ENCODE results near the gene E2F7. TPM values are rescaled to one million over a fixed set of nuclear protein-coding genes. Genes with fewer than 3 reads are reported as not detected.

E2F7 gene
- total and polyA plus RNA-seq, 2 experiments from 2014 or later: 31.8 to 40.3 TPM

GRCh38 chr12:77003246-77003645 is 62.1 kb downstream of the E2F7 start:
- Histone ChIP-seq H2AFZ (no peak overlapping the region), H3K4me1 (ENCODE audit: insufficient read depth) (no peaks in the 10 kb centered on the region), H3K27me3 (ENCODE audit: insufficient read depth) (no peaks in the 10 kb centered on the region), H3K79me2 (replicated peaks; ENCODE audit: insufficient read depth) (no peaks in the 10 kb centered on the region), H3K36me3 (ENCODE audit: insufficient read depth) (no peaks in the 10 kb centered on the region), H3K4me3 (no peak overlapping the region), H4K20me1 (replicated peaks; ENCODE audit: insufficient read depth) (no peaks in the 10 kb centered on the region), H3K4me2 (no peak overlapping the region), H3F3A (replicated peaks; ENCODE audit: low read depth) (no peaks in the 10 kb centered on the region), H3K9me2 (ENCODE audit: insufficient read depth) (no peaks in the 10 kb centered on the region), H3K27ac (ENCODE audit: low read depth) (no peak overlapping the region)
- no peak for ATAC-seq
- Mint-ChIP-seq H3K27me3 (ENCODE audit: insufficient read depth, low read depth, poor library complexity) (no peaks in the 10 kb centered on the region), H3K27ac (no peak overlapping the region), H3K4me1 (no peaks in the 10 kb centered on the region), H3K36me3 (ENCODE audit: low read depth) (no peaks in the 10 kb centered on the region), H3K9me3 (no peaks in the 10 kb centered on the region; the same call in 2 of the 3 replicates), H3K4me3 (no peak overlapping the region)
- TF ChIP-seq EZH2 (IDR thresholded peaks at IDR 0.05; ENCODE audit: low read depth, unreplicated experiment) (no peak), ETS1 (IDR thresholded peaks at IDR 0.05) (no peak)
- no peak for DNase-seq (ENCODE audit: low spot score)

- H3K9me2 ChIP-seq (ENCODE audit: insufficient read depth): no peaks in the 10 kb centered on the region
- H2AFZ ChIP-seq: no peak overlapping the region
- DNase-seq (ENCODE audit: low spot score): no peak
- Mint-ChIP-seq H3K4me3 (no peak overlapping the region), H3K4me1 (no peaks in the 10 kb centered on the region), H3K36me3 (ENCODE audit: low read depth) (no peaks in the 10 kb centered on the region), H3K27me3 (ENCODE audit: insufficient read depth, low read depth, poor library complexity) (no peaks in the 10 kb centered on the region), H3K27ac (no peak overlapping the region), H3K9me3 (no peaks in the 10 kb centered on the region; the same call in 2 of the 3 replicates)
- no peak for ATAC-seq
- H3K4me2 ChIP-seq: no peak overlapping the region
- no peaks in the 10 kb centered on the region for H3F3A ChIP-seq (replicated peaks; ENCODE audit: low read depth)
- no peaks in the 10 kb centered on the region for H3K79me2 ChIP-seq (replicated peaks; ENCODE audit: insufficient read depth)
- H3K4me3 ChIP-seq: no peak overlapping the region
- H3K27ac ChIP-seq (ENCODE audit: low read depth): no peak overlapping the region
- no peak for TF ChIP-seq CREB1 (CRISPR knock-in tag; IDR thresholded peaks at IDR 0.05; ENCODE audit: low read depth)
- TF ChIP-seq REST (IDR thresholded peaks at IDR 0.05; ENCODE audit: unreplicated experiment): no peak
- H3K4me1 ChIP-seq (ENCODE audit: insufficient read depth): no peaks in the 10 kb centered on the region
- H3K27me3 ChIP-seq (ENCODE audit: insufficient read depth): no peaks in the 10 kb centered on the region
- H4K20me1 ChIP-seq (replicated peaks; ENCODE audit: insufficient read depth): no peaks in the 10 kb centered on the region
- no peaks in the 10 kb centered on the region for H3K36me3 ChIP-seq (ENCODE audit: insufficient read depth)
These were observed 63.0 kb downstream of the E2F7 start for GRCh38 chr12:77002382-77002781.

GRCh38 chr12:77001276-77001675 is 64.1 kb downstream of the E2F7 start:
- Mint-ChIP-seq H3K4me3 (no peak overlapping the region), H3K36me3 (ENCODE audit: low read depth) (no peaks in the 10 kb centered on the region), H3K4me1 (no peaks in the 10 kb centered on the region), H3K27me3 (ENCODE audit: insufficient read depth, low read depth, poor library complexity) (no peaks in the 10 kb centered on the region), H3K27ac (no peak overlapping the region), H3K9me3 (no peaks in the 10 kb centered on the region; the same call in 2 of the 3 replicates)
- Histone ChIP-seq H3K4me3 (no peak overlapping the region), H4K20me1 (replicated peaks; ENCODE audit: insufficient read depth) (no peaks in the 10 kb centered on the region), H2AFZ (peak overlapping the region; percentile 82), H3K27me3 (ENCODE audit: insufficient read depth) (no peaks in the 10 kb centered on the region), H3K9me2 (ENCODE audit: insufficient read depth) (no peaks in the 10 kb centered on the region), H3K36me3 (ENCODE audit: insufficient read depth) (no peaks in the 10 kb centered on the region), H3K79me2 (replicated peaks; ENCODE audit: insufficient read depth) (no peaks in the 10 kb centered on the region), H3K4me1 (ENCODE audit: insufficient read depth) (no peaks in the 10 kb centered on the region), H3K27ac (ENCODE audit: low read depth) (no peak overlapping the region), H3F3A (replicated peaks; ENCODE audit: low read depth) (no peaks in the 10 kb centered on the region), H3K4me2 (no peak overlapping the region)
- peak; percentile 6 for DNase-seq (ENCODE audit: low spot score)
- no peak for TF ChIP-seq POLR2AphosphoS5 (IDR thresholded peaks at IDR 0.05; ENCODE audit: low read depth)
- 0 out of 4 replicates have a peak, but pooled peaks of 1 of the 2 experiments have one; percentile 7 for TF ChIP-seq CTCF (conservative IDR thresholded peaks at IDR 0.05; ENCODE audit: low read depth in 2 of 2)
- ATAC-seq: no peak

Data from GM23338 (cell line).